ENCODE measurements around the gene AHNAK2.

- TF ChIP-seq TCF4 (CRISPR knock-in tag; IDR thresholded peaks at IDR 0.05; ENCODE audit: borderline replicate concordance) (no peak), RARB (CRISPR knock-in tag; IDR thresholded peaks at IDR 0.05) (no peak), ARNTL (CRISPR knock-in tag; IDR thresholded peaks at IDR 0.05; ENCODE audit: borderline replicate concordance, low read depth) (no peak), GLIS3 (CRISPR knock-in tag; IDR thresholded peaks at IDR 0.05) (no peak), TOX (CRISPR knock-in tag; IDR thresholded peaks at IDR 0.05; ENCODE audit: borderline replicate concordance) (no peak)
Observed at GRCh38 chr14:104996483-104996882, 18.3 kb upstream of the AHNAK2 start.

All from SK-N-SH treated with all-trans-retinoic acid at 6 μM for 48 hours (cell line).